Ureter (tissue), 1 donor: Measurements from ENCODE around the gene TOR1AIP2. TPM values are rescaled to one million over a fixed set of nuclear protein-coding genes. Genes with fewer than 3 reads are reported as not detected.
"Not testable (repeated sequence)": the region's sequence is repeated elsewhere in the genome, so short reads cannot be mapped to it uniquely, and the experiment has no call there.

ENCODE experiments used
- DNase-seq: peaks from one replicate; pipeline ENCODE4 v3.0.0-alpha.2; 2020; ENCODE audit warnings: low spot score
- total RNA-seq: library from RNA; stranded (reverse); gene quantifications from one replicate; pipeline ENCODE4 v1.2.4, GENCODE V29; 2023
- donor health status: DM: yes; HTN: yes; CAD: no.

The TOR1AIP2 gene
- total RNA-seq, 1 donor from 2014 or later, result 67.1 TPM

GRCh38 chr1:179807691-179808485, 69.7 kb downstream of the TOR1AIP2 start:
- no peak for DNase-seq

GRCh38 chr1:179807291-179807690, 70.3 kb downstream of the TOR1AIP2 start:
- no peak for DNase-seq

GRCh38 chr1:179806333-179806732, 71.3 kb downstream of the TOR1AIP2 start:
- DNase-seq, result no peak

GRCh38 chr1:179805291-179806195, 72.1 kb downstream of the TOR1AIP2 start:
- DNase-seq, result no peak

GRCh38 chr1:179804417-179804816, 73.2 kb downstream of the TOR1AIP2 start:
- DNase-seq, result not testable (repeated sequence)

GRCh38 chr1:179803918-179804317, 73.7 kb downstream of the TOR1AIP2 start:
- DNase-seq, result no peak

GRCh38 chr1:179803104-179803503, 74.5 kb downstream of the TOR1AIP2 start:
- no peak for DNase-seq

- no peak for DNase-seq
These were observed 77.1 kb downstream of the TOR1AIP2 start for GRCh38 chr1:179800481-179800880.

- no peak for DNase-seq
These were observed 78.6 kb downstream of the TOR1AIP2 start for GRCh38 chr1:179798864-179799516.

- DNase-seq, result no peak
These were observed 79.3 kb downstream of the TOR1AIP2 start for GRCh38 chr1:179798213-179798863.

- no peak for DNase-seq
These were observed 82.9 kb downstream of the TOR1AIP2 start for GRCh38 chr1:179794669-179795068.

GRCh38 chr1:179794146-179794545, 83.5 kb downstream of the TOR1AIP2 start:
- DNase-seq, result no peak

GRCh38 chr1:179793281-179793680, 84.3 kb downstream of the TOR1AIP2 start:
- DNase-seq, result no peak

Other genes starting within 250 kb of the TOR1AIP2 start
- gene FAM163A, start 134.5 kb downstream of the TOR1AIP2 start, total RNA-seq, result 0.16 TPM
- 51.5 TPM for gene TOR1AIP1, start 4.5 kb upstream of the TOR1AIP2 start, total RNA-seq
- 58.4 TPM for gene CEP350, start 77.0 kb upstream of the TOR1AIP2 start, total RNA-seq